DND-41 (cell line): ENCODE measurements around the gene SPEF2.
A peak's percentile ranks its signal among the peaks of the same experiment; 100 is the strongest.

Source experiments
- ATAC-seq: fragments of 200-7000 bp; cut with Tn5 transposase; 3 replicates; pipeline ENCODE4 v1.9.1; 2021; ENCODE audit warnings: low read depth; ENCODE audit not compliant: insufficient read depth
- DNase-seq: peaks from one replicate; pipeline ENCODE4 v3.0.0-alpha.2; 2020
- H2AFZ ChIP-seq: 2 replicates; pipeline ENCODE4 v1.6.0; 2012; ENCODE audit warnings: low read depth, low read length
- H3K27ac ChIP-seq: 2 replicates; pipeline ENCODE4 v1.5.1; 2012; ENCODE audit warnings: low read length, inconsistent platforms
- H3K27me3 ChIP-seq: fragments of 200-600 bp; sonication (generic); 2 replicates; pipeline ENCODE4 v1.6.0; 2012; ENCODE audit warnings: low read length, mild to moderate bottlenecking, inconsistent platforms; ENCODE audit not compliant: insufficient read depth, poor library complexity
- H3K36me3 ChIP-seq: 2 replicates; pipeline ENCODE4 v1.5.1; 2012; ENCODE audit warnings: low read length, inconsistent platforms; ENCODE audit not compliant: insufficient read depth
- H3K4me1 ChIP-seq: 2 replicates; pipeline ENCODE4 v1.5.1; 2012; ENCODE audit warnings: mild to moderate bottlenecking, low read length; ENCODE audit not compliant: insufficient read depth
- H3K4me2 ChIP-seq: 2 replicates; pipeline ENCODE4 v1.6.0; 2012; ENCODE audit warnings: mild to moderate bottlenecking, moderate library complexity, low read length, inconsistent platforms; ENCODE audit not compliant: insufficient read depth
- H3K4me3 ChIP-seq, 2 experiments: fragments of 200-600 bp in 1 of 2; shearing (Covaris generic) in 1 of 2; 2 replicates each; pipeline ENCODE4 v1.5.1; 2012 to 2016; ENCODE audit warnings: inconsistent platforms in 2 of 2, low read length in 2 of 2, mild to moderate bottlenecking in 2 of 2, low read depth in 1 of 2, moderate library complexity in 1 of 2
- H3K79me2 ChIP-seq: 2 replicates; pipeline ENCODE4 v1.6.0; 2012; ENCODE audit warnings: low read length, inconsistent platforms; ENCODE audit not compliant: insufficient read depth
- H3K9ac ChIP-seq: 2 replicates; pipeline ENCODE4 v1.6.0; 2012; ENCODE audit warnings: low read depth, mild to moderate bottlenecking, inconsistent platforms, low read length, moderate library complexity
- H3K9me3 ChIP-seq: 2 replicates; pipeline ENCODE4 v1.5.1; 2012; ENCODE audit warnings: low read length, moderate library complexity, mild to moderate bottlenecking, inconsistent platforms; ENCODE audit not compliant: insufficient read depth, severe bottlenecking
- H4K20me1 ChIP-seq: 2 replicates; pipeline ENCODE4 v1.6.0; 2012; ENCODE audit warnings: low read length; ENCODE audit not compliant: insufficient read depth
- CTCF ChIP-seq: IDR thresholded peaks from 2 replicates; pipeline ENCODE4 v1.5.1; 2012; ENCODE audit warnings: borderline replicate concordance, low read length, moderate library complexity, mild to moderate bottlenecking; ENCODE audit not compliant: poor library complexity, severe bottlenecking; ENCODE audit errors: extremely low read depth
- EZH2 ChIP-seq: IDR thresholded peaks from 3 replicates; pipeline ENCODE4 v1.6.1; 2012; ENCODE audit warnings: borderline replicate concordance, low read depth, mild to moderate bottlenecking, moderate library complexity, low read length, inconsistent platforms; ENCODE audit not compliant: severe bottlenecking

SPEF2 gene

GRCh38 chr5:35810601-35811000, 192.9 kb downstream of the SPEF2 start:
- Histone ChIP-seq H3K9ac (peak overlapping the region; percentile 25; the same call in 1 of the 2 replicates), H3K27me3 (no peaks in the 10 kb centered on the region), H3K4me1 (peaks cover 27% of the 10 kb centered on the region), H3K36me3 (no peaks in the 10 kb centered on the region), H2AFZ (no peak overlapping the region), H4K20me1 (no peaks in the 10 kb centered on the region), H3K79me2 (no peaks in the 10 kb centered on the region), H3K4me3 (no peak overlapping the region), H3K9me3 (no peaks in the 10 kb centered on the region), H3K27ac (peak overlapping the region; percentile 68), H3K4me2 (peak overlapping the region; percentile 37)
- ATAC-seq (peak; percentile 13; the same call in 1 of the 3 replicates), DNase-seq (no peak)
- TF ChIP-seq EZH2 (no peak), CTCF (no peak)

GRCh38 chr5:35811108-35811741, 193.6 kb downstream of the SPEF2 start:
- Histone ChIP-seq H3K4me3 (no peak overlapping the region), H3K79me2 (no peaks in the 10 kb centered on the region), H3K36me3 (no peaks in the 10 kb centered on the region), H3K9me3 (no peaks in the 10 kb centered on the region), H3K27me3 (no peaks in the 10 kb centered on the region), H3K4me2 (peak overlapping the region; percentile 51), H3K27ac (peak overlapping the region; percentile 78), H3K4me1 (peaks cover 27% of the 10 kb centered on the region), H3K9ac (no peak overlapping the region), H2AFZ (no peak overlapping the region), H4K20me1 (no peaks in the 10 kb centered on the region)
- TF ChIP-seq CTCF = no peak
- TF ChIP-seq EZH2 = no peak
- ATAC-seq (peak; percentile 85), DNase-seq (peak; percentile 29)

GRCh38 chr5:35813521-35813920, 195.9 kb downstream of the SPEF2 start:
- H3K36me3 ChIP-seq = no peaks in the 10 kb centered on the region

More at GRCh38 chr5:35813521-35813920, 195.9 kb downstream of the SPEF2 start:
- Histone ChIP-seq H3K4me3 (no peak overlapping the region), H4K20me1 (no peaks in the 10 kb centered on the region), H3K27ac (no peak overlapping the region), H3K4me1 (peaks cover 36% of the 10 kb centered on the region), H3K79me2 (no peaks in the 10 kb centered on the region), H3K27me3 (no peaks in the 10 kb centered on the region), H3K9ac (no peak overlapping the region), H2AFZ (no peak overlapping the region), H3K9me3 (no peaks in the 10 kb centered on the region), H3K4me2 (no peak overlapping the region)
- no peak for DNase-seq
- no peak for ATAC-seq
- TF ChIP-seq EZH2 (no peak), CTCF (no peak)
